ENCODE data around the gene OR6S1.
"Not testable (repeated sequence)": the region's sequence is repeated elsewhere in the genome, so short reads cannot be mapped to it uniquely, and the experiment has no call there.

OR6S1 gene

GRCh38 chr14:20652996-20653975 lies 11.8 kb upstream of the OR6S1 start:
- TF ChIP-seq BACH2 (CRISPR knock-in tag; IDR thresholded peaks at IDR 0.05; ENCODE audit: borderline replicate concordance): no peak
- no peak for TF ChIP-seq CREB5 (CRISPR knock-in tag; IDR thresholded peaks at IDR 0.05; ENCODE audit: low read depth)
- no peak for TF ChIP-seq PPARA (CRISPR knock-in tag; IDR thresholded peaks at IDR 0.05; ENCODE audit: borderline replicate concordance)
- no peak for TF ChIP-seq TCF4 (CRISPR knock-in tag; IDR thresholded peaks at IDR 0.05; ENCODE audit: borderline replicate concordance)
- no peak for TF ChIP-seq RARB (CRISPR knock-in tag; IDR thresholded peaks at IDR 0.05)
- no peak for TF ChIP-seq ZNF70 (CRISPR knock-in tag; IDR thresholded peaks at IDR 0.05)
- TF ChIP-seq TSHZ2 (CRISPR knock-in tag; IDR thresholded peaks at IDR 0.05): no peak
- ATAC-seq: peak; percentile 62

- TF ChIP-seq TSHZ2 (CRISPR knock-in tag; IDR thresholded peaks at IDR 0.05) (no peak), ZNF70 (CRISPR knock-in tag; IDR thresholded peaks at IDR 0.05) (no peak), RARB (CRISPR knock-in tag; IDR thresholded peaks at IDR 0.05) (no peak), TCF4 (CRISPR knock-in tag; IDR thresholded peaks at IDR 0.05; ENCODE audit: borderline replicate concordance) (no peak), ZNF8 (CRISPR knock-in tag; IDR thresholded peaks at IDR 0.05) (no peak), POU6F1 (CRISPR knock-in tag; IDR thresholded peaks at IDR 0.05; ENCODE audit: borderline replicate concordance, low read depth) (no peak), ZNF565 (CRISPR knock-in tag; conservative IDR thresholded peaks at IDR 0.05; ENCODE audit: low read depth) (no peak), ZFP30 (CRISPR knock-in tag; IDR thresholded peaks at IDR 0.05) (no peak), ARNTL (CRISPR knock-in tag; IDR thresholded peaks at IDR 0.05; ENCODE audit: borderline replicate concordance, low read depth) (no peak), ISL1 (CRISPR knock-in tag; IDR thresholded peaks at IDR 0.05) (no peak), SNAI2 (CRISPR knock-in tag; IDR thresholded peaks at IDR 0.05) (no peak), PATZ1 (CRISPR knock-in tag; IDR thresholded peaks at IDR 0.05; ENCODE audit: borderline replicate concordance) (no peak), TOX (CRISPR knock-in tag; IDR thresholded peaks at IDR 0.05; ENCODE audit: borderline replicate concordance) (no peak)
- ATAC-seq: no peak
These were observed 4.0 kb upstream of the OR6S1 start for GRCh38 chr14:20645481-20645880.

- ATAC-seq: no peak
- TF ChIP-seq ARNTL (CRISPR knock-in tag; IDR thresholded peaks at IDR 0.05; ENCODE audit: borderline replicate concordance, low read depth) (no peak), SNAI2 (CRISPR knock-in tag; IDR thresholded peaks at IDR 0.05) (no peak), PPARA (CRISPR knock-in tag; IDR thresholded peaks at IDR 0.05; ENCODE audit: borderline replicate concordance) (no peak), ESRRG (CRISPR knock-in tag; IDR thresholded peaks at IDR 0.05) (no peak)
These were observed 3.0 kb upstream of the OR6S1 start for GRCh38 chr14:20644520-20644919.

- ATAC-seq: not testable (repeated sequence)
These were observed 1.3 kb upstream of the OR6S1 start for GRCh38 chr14:20642755-20643154.
